DOHH2 (cell line): ENCODE results near the gene MYH13.

Experiments used
- H3F3A ChIP-seq: fragments of 200-600 bp; sonication (generic), shearing (Covaris generic); 2 replicates; pipeline ENCODE4 v1.6.0; 2016; ENCODE audit warnings: antibody characterized with exemption, mild to moderate bottlenecking; ENCODE audit not compliant: control insufficient read depth, insufficient read depth
- H3K27ac ChIP-seq: fragments of 200-600 bp; sonication (generic); 2 replicates; pipeline ENCODE4 v1.5.1; 2014; ENCODE audit warnings: low read depth, mild to moderate bottlenecking, low read length, moderate library complexity
- H3K27me3 ChIP-seq: fragments of 200-600 bp; sonication (generic); 2 replicates; pipeline ENCODE4 v1.6.1; 2014; ENCODE audit warnings: mild to moderate bottlenecking, low read length, mixed read lengths; ENCODE audit not compliant: control insufficient read depth
- H3K36me3 ChIP-seq: fragments of 200-600 bp; sonication (generic); 2 replicates; pipeline ENCODE4 v1.6.1; 2014; ENCODE audit warnings: mild to moderate bottlenecking, low read length, moderate library complexity, mixed read lengths; ENCODE audit not compliant: control insufficient read depth
- H3K4me1 ChIP-seq: fragments of 200-600 bp; sonication (generic); 2 replicates; pipeline ENCODE4 v1.6.1; 2014; ENCODE audit warnings: mild to moderate bottlenecking, low read length, mixed read lengths; ENCODE audit not compliant: control insufficient read depth
- H3K4me2 ChIP-seq: fragments of 200-600 bp; sonication (generic); 2 replicates; pipeline ENCODE4 v1.6.0; 2014; ENCODE audit warnings: mild to moderate bottlenecking, low read length, moderate library complexity
- H3K4me3 ChIP-seq: fragments of 200-600 bp; sonication (generic); 2 replicates; pipeline ENCODE4 v1.5.1; 2014; ENCODE audit warnings: mild to moderate bottlenecking, low read length, mixed read lengths
- H3K79me2 ChIP-seq: fragments of 200-600 bp; sonication (generic); 2 replicates; pipeline ENCODE4 v1.6.1; 2014; ENCODE audit warnings: mild to moderate bottlenecking, low read length, mixed read lengths; ENCODE audit not compliant: control insufficient read depth
- H3K9me2 ChIP-seq: fragments of 200-600 bp; sonication (generic); replicated peaks from 2 replicates; pipeline ENCODE4 v1.6.1; 2014; ENCODE audit warnings: mild to moderate bottlenecking, low read length, mixed read lengths; ENCODE audit not compliant: control insufficient read depth
- H3K9me3 ChIP-seq: fragments of 200-600 bp; sonication (generic); 2 replicates; pipeline ENCODE4 v1.6.1; 2014; ENCODE audit warnings: antibody characterized with exemption, low read length, mixed read lengths; ENCODE audit not compliant: control insufficient read depth, insufficient read depth
- H4K20me1 ChIP-seq: fragments of 200-600 bp; sonication (generic); 2 replicates; pipeline ENCODE4 v1.6.0; 2014; ENCODE audit warnings: low read depth, mild to moderate bottlenecking, antibody characterized with exemption, low read length, moderate library complexity; ENCODE audit not compliant: control insufficient read depth, insufficient read depth
- EZH2phosphoT487 ChIP-seq: fragments of 200-600 bp; sonication (generic); IDR thresholded peaks from 2 replicates; pipeline ENCODE4 v1.6.1; 2017; ENCODE audit warnings: borderline replicate concordance, mild to moderate bottlenecking, antibody characterized with exemption, low read length, moderate library complexity, mixed read lengths
- TF ChIP-seq, protein P1 (sequence below): fragments of 200-600 bp; sonication (generic); IDR thresholded peaks from one replicate; pipeline ENCODE4 v1.5.1; 2014; ENCODE audit warnings: antibody characterized with exemption, mild to moderate bottlenecking, low read depth, low read length; ENCODE audit not compliant: poor library complexity, severe bottlenecking

Gene MYH13

DNA sequence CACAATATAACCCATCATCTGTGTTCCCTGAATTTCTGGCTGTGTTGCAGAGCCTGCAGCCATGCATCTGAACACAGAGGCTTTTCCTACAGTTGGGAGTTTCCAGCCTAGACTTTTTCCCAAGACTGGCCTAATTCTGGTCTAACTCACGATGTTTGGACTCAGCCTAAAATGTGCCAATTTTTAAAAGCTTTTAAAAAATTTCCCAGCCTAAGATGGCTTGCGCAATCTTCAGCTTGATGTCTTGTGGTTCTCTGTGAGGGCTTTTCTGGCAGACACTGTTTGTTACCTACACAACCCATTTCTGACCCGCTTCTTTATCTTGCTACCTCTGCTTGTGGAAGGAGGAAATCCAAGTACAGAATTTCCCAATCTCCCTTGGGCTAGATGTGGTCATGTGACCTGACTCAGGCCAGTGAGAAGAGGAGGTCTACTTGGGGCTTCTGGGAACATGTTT, 101.7 kb downstream of the MYH13 start:
- Histone ChIP-seq H3K4me2 (no peak overlapping the region), H3K27ac (no peak overlapping the region), H3F3A (no peaks in the 10 kb centered on the region), H3K27me3 (no peaks in the 10 kb centered on the region), H3K36me3 (no peaks in the 10 kb centered on the region), H3K9me2 (no peaks in the 10 kb centered on the region), H3K79me2 (no peaks in the 10 kb centered on the region), H3K9me3 (no peaks in the 10 kb centered on the region), H4K20me1 (no peaks in the 10 kb centered on the region), H3K4me1 (no peaks in the 10 kb centered on the region), H3K4me3 (no peak overlapping the region)
- TF ChIP-seq, protein P1, sequence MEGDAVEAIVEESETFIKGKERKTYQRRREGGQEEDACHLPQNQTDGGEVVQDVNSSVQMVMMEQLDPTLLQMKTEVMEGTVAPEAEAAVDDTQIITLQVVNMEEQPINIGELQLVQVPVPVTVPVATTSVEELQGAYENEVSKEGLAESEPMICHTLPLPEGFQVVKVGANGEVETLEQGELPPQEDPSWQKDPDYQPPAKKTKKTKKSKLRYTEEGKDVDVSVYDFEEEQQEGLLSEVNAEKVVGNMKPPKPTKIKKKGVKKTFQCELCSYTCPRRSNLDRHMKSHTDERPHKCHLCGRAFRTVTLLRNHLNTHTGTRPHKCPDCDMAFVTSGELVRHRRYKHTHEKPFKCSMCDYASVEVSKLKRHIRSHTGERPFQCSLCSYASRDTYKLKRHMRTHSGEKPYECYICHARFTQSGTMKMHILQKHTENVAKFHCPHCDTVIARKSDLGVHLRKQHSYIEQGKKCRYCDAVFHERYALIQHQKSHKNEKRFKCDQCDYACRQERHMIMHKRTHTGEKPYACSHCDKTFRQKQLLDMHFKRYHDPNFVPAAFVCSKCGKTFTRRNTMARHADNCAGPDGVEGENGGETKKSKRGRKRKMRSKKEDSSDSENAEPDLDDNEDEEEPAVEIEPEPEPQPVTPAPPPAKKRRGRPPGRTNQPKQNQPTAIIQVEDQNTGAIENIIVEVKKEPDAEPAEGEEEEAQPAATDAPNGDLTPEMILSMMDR, result no peak
- TF ChIP-seq EZH2phosphoT487, result no peak

DNA sequence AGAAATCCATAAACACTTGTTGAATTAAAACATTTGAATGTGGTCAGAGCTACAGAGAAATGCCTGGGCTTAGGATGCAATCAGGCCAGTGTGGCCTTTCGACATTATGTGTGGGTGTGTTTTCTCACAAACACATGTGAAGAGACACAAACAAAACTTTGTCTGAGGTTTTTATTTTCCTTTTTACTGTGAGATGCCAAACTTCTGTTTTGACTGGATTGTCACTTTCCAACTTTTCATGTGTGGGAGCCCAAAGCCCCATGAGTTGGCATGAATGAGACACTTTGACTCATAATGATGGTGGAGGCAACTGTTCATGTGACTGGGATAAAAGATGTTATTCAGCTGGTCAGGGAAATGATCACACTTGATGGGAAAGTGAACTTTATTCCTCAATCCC, 102.5 kb downstream of the MYH13 start:
- no peaks in the 10 kb centered on the region for H3K9me3 ChIP-seq
- H3K4me1 ChIP-seq, result no peaks in the 10 kb centered on the region
- no peaks in the 10 kb centered on the region for H3K36me3 ChIP-seq
- no peak overlapping the region for H3K27ac ChIP-seq
- H3F3A ChIP-seq, result no peaks in the 10 kb centered on the region
- H3K9me2 ChIP-seq, result no peaks in the 10 kb centered on the region
- no peak overlapping the region for H3K4me2 ChIP-seq
- H3K27me3 ChIP-seq, result no peaks in the 10 kb centered on the region
- H4K20me1 ChIP-seq, result no peaks in the 10 kb centered on the region
- TF ChIP-seq, protein P1, result no peak
- no peak for TF ChIP-seq EZH2phosphoT487
- no peak overlapping the region for H3K4me3 ChIP-seq
- no peaks in the 10 kb centered on the region for H3K79me2 ChIP-seq

- no peaks in the 10 kb centered on the region for H3K79me2 ChIP-seq
- H3K9me2 ChIP-seq, result no peaks in the 10 kb centered on the region
- TF ChIP-seq EZH2phosphoT487, result no peak
- TF ChIP-seq, protein P1, result no peak
- H3K4me3 ChIP-seq, result no peak overlapping the region
- H3K36me3 ChIP-seq, result no peaks in the 10 kb centered on the region
- H3K9me3 ChIP-seq, result no peaks in the 10 kb centered on the region
- H3K4me2 ChIP-seq, result no peak overlapping the region
- no peaks in the 10 kb centered on the region for H3F3A ChIP-seq
- H3K27me3 ChIP-seq, result no peaks in the 10 kb centered on the region
- no peaks in the 10 kb centered on the region for H3K4me1 ChIP-seq
- no peaks in the 10 kb centered on the region for H4K20me1 ChIP-seq
- H3K27ac ChIP-seq, result no peak overlapping the region
These were observed 104.8 kb downstream of the MYH13 start for GRCh38 chr17:10268005-10268404.
